ENCODE data around the gene ACP2.

- no peak for TF ChIP-seq HDGF (IDR thresholded peaks at IDR 0.05; ENCODE audit: borderline replicate concordance)
- no peak for TF ChIP-seq FOXA1 (IDR thresholded peaks at IDR 0.05)
- TF ChIP-seq SUZ12 (IDR thresholded peaks at IDR 0.05), result no peak
- TF ChIP-seq CTBP1 (IDR thresholded peaks at IDR 0.05; ENCODE audit: borderline replicate concordance), result no peak
- no peak for TF ChIP-seq SP1 (IDR thresholded peaks at IDR 0.05)
- no peak for TF ChIP-seq ELF4 (IDR thresholded peaks at IDR 0.05)
These were observed 20.6 kb upstream of the ACP2 start for GRCh38 chr11:47269002-47269828.
